ENCODE measurements around the gene RAD52.

RAD52 gene

DNA sequence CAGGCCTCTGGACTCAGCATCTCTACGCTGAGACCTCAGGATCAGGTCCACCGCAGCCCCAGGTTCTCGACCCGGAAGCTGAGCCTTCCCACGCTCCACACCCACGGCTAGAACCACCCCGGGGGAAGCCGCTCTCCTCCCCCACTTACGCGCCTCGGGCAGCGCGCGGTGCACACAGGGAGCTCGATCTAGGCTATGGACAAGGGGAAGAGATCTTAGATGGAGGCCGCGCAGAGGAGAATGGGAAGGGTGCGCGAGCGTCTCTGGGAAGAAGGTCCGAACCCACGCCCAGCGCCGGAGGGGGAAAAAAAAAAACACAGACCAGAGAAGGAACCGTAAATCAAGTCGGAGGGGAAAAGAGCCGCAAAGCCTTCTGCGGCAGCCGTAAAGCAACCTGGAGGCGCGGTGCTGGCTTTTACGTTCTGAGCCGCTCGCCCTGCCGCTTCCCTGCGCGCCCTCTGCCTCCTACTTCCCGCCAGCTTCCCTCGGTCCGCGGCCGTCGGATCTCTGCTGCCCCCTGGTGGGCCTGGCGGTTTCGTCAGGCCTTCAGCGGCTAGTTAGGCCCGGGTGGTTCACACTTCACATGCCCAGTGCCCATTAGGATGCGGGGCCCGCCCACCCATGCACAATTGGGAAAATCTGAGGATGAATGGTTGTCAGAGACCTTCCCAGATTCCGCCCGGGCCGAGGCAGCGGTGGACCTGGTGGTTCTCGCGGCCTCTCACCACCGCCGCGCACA is at the start of gene RAD52:
Gene RAD52, minus strand, starts transcription at position 242 of the 739 bp plus-strand sequence. CDS start 16,636 bp downstream, outside the sequence.
- DNase-seq = peak; percentile 100

DNA sequence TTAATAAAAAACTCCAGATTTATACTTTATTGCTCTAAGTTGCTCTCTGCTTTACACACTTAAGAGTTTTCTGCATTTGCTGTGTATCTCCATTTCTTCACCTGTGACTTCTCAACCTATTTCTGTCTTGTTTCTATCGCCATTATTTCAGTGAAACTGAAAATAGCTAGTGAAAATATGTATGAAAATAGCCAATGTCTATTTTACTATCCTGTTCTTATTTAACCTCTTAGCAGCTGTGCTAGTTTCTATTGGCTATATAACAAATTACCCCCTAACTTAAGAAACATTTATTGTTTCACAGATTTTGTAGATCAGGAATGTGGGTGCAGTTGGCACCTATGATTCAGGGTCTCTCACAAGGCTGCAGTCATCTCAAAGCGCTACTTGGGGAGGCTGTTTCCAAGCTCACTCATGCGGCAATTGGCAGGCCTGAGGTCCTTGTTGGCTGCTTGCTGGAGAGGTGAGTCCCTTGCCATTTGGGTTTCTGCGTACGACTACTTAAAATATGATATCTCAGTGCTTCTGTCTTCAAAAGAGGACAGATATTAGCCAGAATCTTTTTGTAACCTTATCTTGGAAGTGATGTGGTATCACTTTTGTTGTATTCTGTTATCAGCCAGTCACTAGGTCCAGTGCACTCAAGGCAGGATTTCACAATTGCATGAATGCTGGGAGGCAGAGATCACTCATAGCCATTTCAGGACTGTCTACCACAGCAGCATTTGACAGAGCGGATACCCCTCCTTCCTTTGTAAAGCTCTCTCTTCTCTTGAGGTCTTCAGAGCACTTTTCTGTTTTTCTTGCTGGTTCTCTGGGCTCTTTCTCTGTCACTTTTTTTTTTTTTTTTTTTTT is 48.8 kb upstream of the RAD52 start:
- peak; percentile 36 for DNase-seq

DNA sequence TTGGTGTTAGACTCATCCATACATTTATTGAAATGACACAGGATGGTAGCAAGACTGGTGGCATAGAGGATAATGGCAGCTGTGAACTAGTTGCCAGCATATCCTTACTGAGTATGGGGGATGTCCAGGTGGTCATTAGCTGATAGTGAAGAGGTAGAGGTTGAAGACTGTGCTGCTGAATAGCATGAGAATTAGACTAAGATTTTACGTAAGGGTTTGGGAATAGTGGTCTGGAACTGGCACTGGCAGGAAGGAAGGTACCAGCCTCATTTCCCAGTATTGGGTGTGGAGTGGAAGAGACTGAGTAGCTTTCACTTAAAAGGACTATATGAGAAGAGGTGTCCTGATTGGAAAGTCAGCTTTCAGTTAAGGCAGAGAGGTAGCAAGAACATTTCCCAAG is 48.0 kb upstream of the RAD52 start:
- peak; percentile 9 for DNase-seq

DNA sequence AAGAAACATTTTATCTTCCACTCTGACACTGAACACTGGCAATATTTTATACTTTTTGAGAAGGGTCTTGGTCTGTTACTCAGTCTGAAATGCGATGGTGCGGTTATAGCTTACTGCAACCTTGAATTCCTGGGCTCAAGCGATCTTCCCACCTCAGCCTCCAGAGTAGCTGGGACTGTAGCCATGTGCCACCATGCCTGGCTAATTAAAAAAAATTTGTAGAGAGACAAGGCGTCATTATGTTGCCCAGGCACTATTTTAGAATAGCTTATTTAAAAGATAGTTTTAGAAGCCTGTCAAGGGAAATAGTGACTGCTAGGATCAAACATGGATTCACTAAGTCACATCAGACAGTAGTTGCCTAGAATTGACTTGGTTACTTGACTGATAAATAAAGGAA is 47.4 kb upstream of the RAD52 start:
- DNase-seq = peak; percentile 29

DNA sequence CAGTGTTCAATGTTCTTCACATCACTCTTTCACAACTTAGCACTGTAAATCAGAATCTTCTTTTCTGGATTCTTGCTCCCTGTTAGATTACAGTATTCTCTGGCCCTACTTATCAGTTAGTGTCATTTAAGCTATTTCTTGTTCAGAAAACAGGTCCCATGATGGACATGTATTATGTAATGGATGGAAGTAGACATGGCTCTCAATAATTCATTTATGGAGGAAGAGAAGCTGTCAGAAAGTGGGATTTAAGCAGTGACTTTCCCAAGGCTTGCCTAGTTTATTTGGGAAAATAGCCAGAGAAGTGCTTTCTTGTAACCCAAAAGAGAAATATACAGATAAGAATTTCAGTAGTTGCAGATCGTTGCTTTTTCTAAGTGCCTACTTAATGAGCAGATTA is 43.2 kb upstream of the RAD52 start:
- no peak for DNase-seq

DNA sequence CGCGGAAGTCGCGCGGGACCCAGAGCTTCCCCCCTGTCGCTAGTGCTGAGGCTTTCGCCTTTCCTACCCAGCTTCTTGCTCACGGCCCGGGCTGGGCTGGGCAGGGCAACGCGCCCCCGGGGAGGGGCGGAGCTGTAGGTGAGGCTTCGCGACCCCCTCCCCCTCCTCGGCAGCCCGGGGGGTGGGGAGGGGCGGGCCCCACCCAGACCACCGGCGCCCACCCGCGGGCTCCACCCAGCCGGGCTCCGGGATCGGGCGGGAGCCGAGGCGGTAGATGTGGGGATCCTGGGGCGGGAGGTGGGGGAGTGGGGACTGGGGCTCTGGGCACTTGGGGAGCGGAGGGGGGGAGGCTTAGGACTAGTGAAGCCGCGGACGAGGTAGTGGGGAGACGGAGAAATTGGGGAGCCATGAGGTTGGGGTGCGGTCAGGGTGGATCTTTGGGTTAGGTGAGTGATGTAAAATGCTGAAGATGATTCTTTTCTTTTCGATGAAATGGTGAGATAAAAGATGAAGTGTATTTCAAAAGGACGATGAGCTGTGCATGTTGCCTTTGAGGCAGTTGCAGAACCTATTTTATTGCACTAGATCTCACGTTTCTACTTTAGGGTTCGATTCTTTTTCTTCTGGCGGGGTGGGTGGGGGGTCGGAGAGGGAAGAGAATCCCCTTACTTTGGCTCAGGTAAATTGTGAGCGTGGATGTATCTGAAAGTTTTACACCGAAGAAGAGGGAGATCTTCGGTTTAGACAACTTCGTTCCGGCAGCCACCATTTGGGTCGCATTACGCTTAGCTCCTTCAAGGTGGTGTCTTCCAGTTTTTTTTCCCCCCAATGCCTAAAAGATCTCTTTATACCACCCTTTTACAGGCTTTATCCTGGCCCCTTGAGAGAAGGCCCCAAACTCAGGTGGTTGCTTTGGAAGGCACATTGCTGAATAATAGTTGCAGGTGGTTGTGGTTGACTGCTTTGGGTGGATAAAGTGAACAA is 42.1 kb upstream of the RAD52 start:
- peak; percentile 50 for DNase-seq

DNA sequence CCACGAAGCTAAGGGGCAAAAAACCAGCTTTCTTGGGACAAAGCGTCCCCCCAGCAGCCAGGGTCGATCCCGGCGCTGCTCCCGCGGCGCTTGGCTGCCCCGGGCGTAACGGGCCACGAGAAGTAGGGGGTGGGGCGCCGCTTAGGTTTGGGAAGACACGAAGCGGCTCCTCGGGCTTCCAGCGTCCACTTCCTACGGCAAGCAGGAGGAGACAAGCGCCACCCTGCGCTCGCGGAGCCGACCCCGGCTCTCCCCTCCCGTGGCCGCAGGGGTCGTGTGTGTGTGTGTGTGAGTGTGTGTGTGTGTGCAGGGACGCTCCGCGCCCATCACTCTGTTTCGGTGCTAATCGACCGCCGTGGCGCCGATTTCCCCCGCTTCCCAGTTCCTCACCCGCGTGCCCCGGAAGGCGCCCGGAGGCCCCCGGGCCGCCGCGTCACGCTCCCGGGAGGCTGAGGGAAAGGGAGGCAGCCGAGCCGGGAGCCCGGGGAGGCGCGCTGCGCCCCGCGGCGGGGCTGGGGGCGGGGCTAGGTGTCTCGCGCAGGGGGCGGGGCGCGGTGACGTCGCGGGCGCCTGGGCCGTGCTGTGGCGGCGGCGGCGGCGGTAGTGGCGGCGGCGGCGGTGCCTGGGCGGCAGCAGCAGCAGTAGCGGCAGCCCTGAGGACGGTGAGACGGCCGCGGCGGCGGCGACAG is 41.3 kb upstream of the RAD52 start, which contains the start of gene ERC1:
Gene ERC1, plus strand, starts transcription at position 563 of the 689 bp plus-strand sequence. CDS start 36,681 bp downstream, outside the sequence.
- peak; percentile 97 for DNase-seq

DNA sequence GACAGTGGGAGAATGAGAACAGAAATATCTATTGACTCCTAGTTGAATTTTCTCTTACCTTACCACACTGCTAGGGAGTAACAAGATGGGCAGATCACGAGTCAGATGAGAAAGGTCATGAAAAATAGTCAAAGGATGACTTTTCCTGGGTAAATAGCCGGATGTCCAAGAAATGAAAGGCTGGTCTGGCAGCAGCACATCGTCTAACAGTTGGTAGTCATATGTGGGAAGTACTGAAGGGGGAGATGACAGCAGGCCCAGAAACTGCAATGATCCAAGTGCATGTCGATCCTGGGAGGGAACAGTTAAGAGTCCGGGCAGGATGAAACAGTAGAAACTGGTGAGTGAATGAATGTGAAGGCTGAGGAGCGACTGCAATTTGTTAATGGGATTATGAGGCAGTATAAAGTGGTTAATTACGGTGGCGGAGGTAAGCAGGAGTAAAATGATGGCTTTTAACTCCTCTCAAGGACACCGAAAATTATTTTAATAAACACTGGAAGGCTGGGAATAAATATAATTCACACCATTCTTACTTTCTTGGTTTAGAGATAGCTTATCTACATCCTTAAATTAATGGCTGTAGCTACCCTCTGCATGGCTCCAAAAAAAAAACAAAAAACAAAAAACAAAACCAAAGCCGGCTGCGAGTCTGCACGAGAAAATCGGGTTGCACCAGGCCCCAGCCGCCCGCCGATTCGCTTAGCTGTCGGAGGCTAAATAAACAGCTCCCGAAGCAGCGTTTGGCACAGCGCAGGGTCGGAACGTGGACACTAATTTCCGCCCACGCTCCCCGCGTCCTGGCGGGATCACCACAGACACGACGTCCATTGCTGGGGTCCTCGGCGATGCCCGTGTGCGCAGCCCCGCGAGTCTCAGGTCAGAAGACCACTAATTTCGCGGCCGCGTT is 40.5 kb upstream of the RAD52 start:
- peak; percentile 84 for DNase-seq

DNA sequence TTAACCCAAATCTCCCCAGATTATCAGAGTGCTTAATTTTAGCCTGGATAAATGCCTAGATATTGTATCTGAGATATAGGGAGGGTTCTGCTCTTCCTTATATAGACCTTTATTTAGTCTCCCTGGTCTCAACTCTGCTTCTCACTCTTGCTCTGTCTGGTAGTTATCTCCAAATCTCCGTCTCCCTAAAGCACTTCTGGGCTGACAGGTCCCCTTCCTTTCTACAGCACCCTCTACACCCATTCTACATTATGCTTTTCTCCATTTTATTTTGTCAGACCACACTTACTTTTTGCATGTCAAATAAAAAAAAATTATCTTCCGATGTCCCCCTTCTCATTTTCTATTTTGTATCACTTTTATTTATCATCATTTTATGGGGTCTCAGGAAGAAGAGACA is 39.6 kb upstream of the RAD52 start:
- DNase-seq = no peak

DNA sequence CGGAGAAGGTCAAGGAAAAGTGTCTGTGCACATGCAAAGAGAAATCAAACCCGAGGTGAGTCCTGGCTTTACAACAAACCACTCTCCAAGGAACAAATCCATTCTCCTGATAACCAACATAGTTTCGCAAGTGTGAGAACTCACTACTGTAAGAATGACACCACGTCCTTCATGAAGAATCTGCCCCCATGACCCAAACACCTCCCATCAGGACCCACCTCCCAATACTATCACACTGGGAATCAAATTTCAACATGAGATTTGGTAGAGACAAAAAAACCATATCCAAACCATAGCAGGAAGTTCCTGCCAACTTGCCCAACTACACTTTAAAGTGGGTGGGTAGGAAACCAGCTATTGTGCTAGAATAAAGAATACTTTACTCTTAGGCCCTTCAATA is 39.2 kb upstream of the RAD52 start:
- no peak for DNase-seq

DNA sequence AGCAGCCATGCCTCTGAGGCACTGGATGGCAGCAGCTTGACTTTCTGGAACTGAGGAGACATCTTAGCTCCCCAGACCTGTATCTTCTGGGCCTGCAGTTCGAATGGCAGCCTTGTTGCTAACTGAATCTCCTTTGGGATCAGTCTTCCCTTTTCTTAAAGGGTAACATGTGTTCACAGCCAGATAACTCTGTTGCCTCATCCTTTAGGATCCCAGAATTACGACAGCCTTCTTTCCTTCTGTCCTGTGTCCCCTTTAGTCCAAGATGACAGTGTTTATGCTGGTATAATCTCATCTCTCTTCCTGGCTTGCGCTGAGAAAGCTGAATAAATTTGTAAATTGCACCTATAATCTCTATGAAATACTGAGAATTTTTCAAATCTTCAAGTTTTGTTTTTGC is 32.5 kb upstream of the RAD52 start:
- no peak for DNase-seq

DNA sequence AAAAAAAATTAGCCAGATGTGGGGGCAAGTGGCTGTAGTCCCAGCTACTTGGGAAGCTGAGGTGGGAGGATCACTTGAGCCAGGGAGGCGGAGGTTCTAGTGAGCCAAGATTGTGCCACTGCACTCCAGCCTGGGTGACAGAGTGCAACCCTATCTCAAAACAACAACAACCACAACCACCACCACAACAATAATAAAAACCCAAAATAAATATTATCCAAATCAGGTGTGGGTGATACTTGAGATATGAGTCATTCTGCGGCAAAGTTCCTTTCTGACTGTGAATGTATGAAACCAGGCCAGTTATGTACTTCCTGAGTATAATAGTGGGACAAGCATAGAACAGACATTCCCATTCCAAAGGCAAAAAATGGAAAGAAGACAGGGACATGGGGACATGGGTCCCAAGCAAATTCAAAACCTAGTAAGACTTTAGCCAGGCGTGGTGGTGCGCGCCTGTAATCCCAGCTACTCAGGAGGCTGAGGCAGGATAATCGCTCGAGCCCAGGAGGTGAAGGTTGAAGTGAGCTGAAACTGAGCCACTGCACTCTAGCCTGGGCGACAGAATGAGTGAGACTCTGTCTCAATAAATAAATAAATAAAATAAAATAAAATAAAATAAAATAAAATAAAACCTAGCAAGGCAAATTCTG is 31.8 kb upstream of the RAD52 start:
- no peak for DNase-seq

DNA sequence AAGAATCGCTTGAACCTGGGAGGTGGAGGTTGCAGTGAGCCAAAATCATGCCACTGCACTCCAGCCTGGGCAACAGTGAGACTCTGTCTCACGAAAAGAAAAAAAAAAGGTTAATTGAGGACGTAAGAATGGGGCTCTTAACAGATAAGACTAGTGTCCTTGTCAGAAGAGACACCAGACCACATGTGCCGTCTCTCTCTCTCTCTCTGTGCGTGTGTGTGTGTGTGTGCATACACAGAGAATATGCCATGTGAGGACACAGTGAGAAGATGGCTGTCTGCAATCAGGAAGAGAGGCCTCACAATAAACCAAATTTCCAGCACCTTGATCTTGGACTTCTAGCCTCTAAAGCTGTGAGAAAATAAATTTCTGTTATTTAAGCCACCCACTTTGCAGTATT is 29.9 kb upstream of the RAD52 start:
- no peak for DNase-seq

DNA sequence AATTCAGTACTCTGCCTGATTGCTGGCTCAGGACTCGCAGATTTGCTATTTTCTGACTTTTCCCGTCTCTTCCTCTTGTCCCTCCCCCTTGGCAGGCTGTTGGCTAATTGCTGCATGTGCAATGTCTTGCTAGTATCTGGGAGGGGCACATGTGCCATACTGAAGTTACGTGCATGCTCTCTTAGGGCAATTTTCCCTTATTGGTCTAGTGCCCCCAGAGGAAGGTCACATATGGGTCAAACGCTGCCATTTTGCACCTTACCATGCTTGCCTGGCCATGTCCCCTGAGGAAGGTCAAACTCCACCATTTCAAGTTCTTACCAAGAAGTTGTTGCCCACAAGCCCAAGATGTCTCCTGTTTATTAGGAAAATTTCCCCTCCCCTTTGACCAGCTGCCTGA is 27.7 kb upstream of the RAD52 start:
- no peak for DNase-seq

DNA sequence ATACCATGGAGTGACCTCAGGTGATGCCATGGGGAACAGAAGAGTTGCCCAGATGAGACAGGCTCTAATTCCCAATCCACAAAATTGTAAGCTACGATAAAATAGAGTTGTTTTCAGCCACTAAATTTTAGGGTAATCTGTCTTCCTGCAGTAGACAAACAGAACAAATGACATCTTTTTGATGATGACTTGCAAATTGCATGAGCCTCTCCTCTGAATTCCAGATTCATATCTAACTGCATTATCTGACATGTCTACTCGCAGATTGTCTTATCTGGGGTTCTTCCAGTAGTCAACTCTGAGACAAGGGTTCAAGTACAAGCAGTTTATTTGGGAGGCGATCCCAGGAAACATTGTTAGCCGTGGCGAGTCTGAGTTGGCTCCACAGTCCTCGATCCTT is 27.1 kb upstream of the RAD52 start:
- DNase-seq = no peak

DNA sequence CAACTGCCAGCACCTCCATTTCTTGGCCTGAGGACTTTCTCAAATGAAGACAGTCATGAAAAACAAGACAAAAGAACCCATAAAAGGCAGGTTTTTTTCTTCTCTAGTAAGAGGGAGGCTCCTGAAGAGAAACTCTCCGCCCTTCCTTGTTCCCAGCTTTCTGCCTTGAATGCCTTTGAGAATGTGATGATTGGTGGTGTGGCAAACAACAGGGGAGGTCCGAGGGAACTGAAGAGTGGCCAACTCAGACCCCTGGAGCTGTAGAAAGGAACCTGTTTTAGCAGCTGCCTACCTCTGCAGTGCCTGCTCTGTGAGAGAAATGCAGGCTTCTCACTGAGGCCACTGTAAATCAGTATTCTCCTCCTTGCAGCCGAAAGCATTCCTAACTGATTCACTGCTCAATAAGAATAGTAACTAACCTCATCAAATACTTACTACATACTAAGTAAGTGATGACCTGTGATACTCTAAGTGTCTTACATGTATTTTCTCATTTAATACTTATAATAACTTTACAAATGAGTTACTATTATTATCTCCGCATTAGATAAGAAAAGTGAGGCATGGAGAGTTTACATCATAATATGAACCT is 24.9 kb upstream of the RAD52 start:
- no peak for DNase-seq

DNA sequence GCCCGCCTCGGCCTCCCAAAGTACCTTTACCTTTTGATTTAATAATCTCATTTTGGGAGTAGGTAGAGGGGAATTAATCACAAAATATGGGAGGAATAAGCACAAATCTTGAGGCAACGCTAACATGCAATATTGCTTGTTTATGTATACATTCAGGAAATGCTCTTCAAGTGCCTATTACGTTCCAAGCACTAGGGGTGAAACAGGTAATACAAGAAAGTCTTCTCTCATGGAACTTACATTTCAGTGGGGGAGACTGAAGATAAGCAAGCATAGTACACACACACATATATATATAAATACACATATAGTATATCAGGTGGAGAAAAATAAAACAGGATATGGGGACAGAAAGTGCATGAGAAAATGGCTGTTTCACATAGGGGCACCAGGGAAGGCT is 22.5 kb upstream of the RAD52 start:
- DNase-seq = no peak

DNA sequence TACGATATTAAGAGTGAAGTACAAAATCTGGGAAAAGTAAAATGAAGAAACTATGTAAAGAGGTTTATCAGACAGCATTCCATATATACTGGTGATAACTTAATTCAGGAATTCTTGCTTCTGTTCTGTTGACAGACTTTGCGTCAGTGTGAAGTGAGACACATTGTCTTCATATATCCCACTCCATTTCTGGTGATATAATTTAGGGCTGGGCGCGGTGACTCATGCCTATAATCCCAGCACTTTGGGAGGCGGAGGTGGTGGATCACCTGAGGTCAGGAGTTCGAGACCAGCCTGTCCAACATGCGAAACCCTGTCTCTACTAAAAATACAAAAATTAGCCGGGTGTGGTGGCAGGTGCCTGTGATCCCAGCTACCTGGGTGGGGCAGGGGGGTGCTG is 20.3 kb upstream of the RAD52 start:
- DNase-seq = no peak

DNA sequence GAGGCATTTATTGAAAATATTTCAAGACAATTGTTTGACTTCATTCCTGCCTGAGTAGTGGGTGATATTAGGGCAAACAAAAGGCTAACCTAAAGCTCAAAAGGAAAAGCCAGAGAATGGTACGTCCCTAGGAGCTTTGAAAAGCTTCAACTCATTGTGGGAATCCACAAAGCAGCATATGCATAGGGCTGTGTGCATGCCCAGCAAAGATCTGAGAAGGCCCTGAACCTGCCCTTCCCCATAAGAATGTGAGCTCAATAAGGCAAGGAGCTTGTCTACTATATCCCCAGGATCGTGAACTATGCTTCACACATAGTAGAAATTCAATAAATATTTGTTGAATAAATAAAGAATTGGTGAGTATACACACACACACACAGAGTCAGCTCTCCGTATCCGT is 19.1 kb upstream of the RAD52 start:
- DNase-seq = no peak

DNA sequence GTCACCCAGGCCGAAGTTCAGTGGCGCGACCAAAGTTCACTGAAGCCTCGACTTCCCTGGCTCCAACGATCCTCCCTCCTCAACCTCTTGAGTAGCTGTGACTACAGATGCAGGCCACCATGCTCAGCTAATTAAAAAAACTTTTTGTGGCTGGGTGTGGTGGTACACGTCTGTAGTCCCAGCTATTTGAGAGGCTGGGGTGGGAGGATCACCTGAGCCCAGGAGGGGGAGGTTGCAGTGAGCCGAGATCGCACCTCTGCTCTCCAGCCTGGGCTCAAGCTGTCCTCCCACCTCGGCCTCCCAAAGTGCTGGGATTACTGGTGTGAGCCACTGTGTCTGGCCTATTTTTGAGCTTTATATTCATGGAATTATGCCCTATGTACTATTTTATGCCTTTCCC is 18.1 kb upstream of the RAD52 start:
- DNase-seq = no peak

Data from islet precursor cell (in vitro differentiated cells).